ENCODE measurements around the gene PGC.
A peak's percentile ranks its signal among the peaks of the same experiment; 100 is the strongest.

The PGC gene

DNA sequence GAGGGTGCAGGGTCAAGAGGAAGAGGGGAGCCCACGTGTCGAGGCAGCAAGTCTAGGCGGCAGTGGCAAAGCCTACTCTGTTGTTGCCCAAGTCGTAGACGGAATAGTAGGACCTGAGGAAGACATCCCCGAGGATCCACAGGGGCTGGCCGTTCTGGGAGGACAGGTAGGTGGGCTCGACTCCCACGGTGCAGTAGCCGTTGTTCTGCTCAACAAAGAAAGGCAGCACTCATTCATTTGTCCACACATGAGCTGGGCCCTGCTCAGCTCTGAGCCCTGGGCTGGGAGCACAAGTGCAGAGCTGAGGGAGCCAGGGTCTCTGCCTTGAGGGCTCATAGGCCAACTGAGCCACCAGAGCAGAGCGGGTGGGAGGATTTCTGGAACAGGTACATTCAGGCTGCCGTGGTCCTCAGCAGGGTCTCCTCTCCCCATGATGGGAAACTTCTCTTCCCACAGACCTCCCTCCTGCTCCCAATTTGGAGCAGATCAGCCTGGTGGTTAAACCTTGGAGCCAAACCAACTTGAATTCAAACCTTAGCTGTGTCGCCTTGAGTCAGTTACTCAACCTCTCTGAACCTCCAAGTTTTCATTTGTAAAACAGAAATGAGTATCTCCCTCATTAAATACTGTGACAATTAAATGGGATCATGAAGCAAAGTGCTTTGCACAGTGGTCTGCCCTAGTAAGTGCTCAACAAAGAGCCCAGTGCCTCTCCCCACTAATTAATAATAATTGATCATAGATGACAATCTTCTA lies 10.2 kb downstream of the PGC start:
- ATAC-seq (ENCODE audit: low read depth): no peak
- no peak overlapping the region for H3K4me3 ChIP-seq (ENCODE audit: severe bottlenecking)
- DNase-seq (ENCODE audit: low spot score): no peak
- no peak overlapping the region for H3K27ac ChIP-seq (ENCODE audit: poor library complexity, severe bottlenecking)
- peaks cover 22% of the 10 kb centered on the region for H3K4me1 ChIP-seq (ENCODE audit: insufficient read depth, poor library complexity, severe bottlenecking)
- no peaks in the 10 kb centered on the region for H3K9me3 ChIP-seq (ENCODE audit: severe bottlenecking)
- H3K36me3 ChIP-seq (ENCODE audit: low read depth): no peaks in the 10 kb centered on the region
- no peaks in the 10 kb centered on the region for H3K27me3 ChIP-seq (ENCODE audit: insufficient read depth, poor library complexity, severe bottlenecking)
- TF ChIP-seq CTCF (IDR thresholded peaks at IDR 0.05; ENCODE audit: poor library complexity, severe bottlenecking): no peak

GRCh38 chr6:41736186-41736733 lies 10.9 kb downstream of the PGC start:
- DNase-seq (ENCODE audit: low spot score) (no peak), ATAC-seq (ENCODE audit: low read depth) (no peak)
- no peaks in the 10 kb centered on the region for H3K36me3 ChIP-seq (ENCODE audit: low read depth)
- H3K4me3 ChIP-seq (ENCODE audit: severe bottlenecking): no peak overlapping the region
- H3K27me3 ChIP-seq (ENCODE audit: insufficient read depth, poor library complexity, severe bottlenecking): no peaks in the 10 kb centered on the region
- no peak for TF ChIP-seq CTCF (IDR thresholded peaks at IDR 0.05; ENCODE audit: poor library complexity, severe bottlenecking)
- H3K27ac ChIP-seq (ENCODE audit: poor library complexity, severe bottlenecking): no peak overlapping the region
- no peaks in the 10 kb centered on the region for H3K9me3 ChIP-seq (ENCODE audit: severe bottlenecking)
- H3K4me1 ChIP-seq (ENCODE audit: insufficient read depth, poor library complexity, severe bottlenecking): peaks cover 22% of the 10 kb centered on the region

GRCh38 chr6:41735427-41736185 lies 11.6 kb downstream of the PGC start, which contains the start of gene TFEB:
Gene TFEB, minus strand, starts transcription at chr6:41735608. Its CDS starts 44,395 bp downstream, at chr6:41691213.
- DNase-seq (ENCODE audit: low spot score) (peak; percentile 87), ATAC-seq (ENCODE audit: low read depth) (peak; percentile 67)
- peaks cover 21% of the 10 kb centered on the region for H3K4me1 ChIP-seq (ENCODE audit: insufficient read depth, poor library complexity, severe bottlenecking)
- no peaks in the 10 kb centered on the region for H3K36me3 ChIP-seq (ENCODE audit: low read depth)
- H3K27me3 ChIP-seq (ENCODE audit: insufficient read depth, poor library complexity, severe bottlenecking): no peaks in the 10 kb centered on the region
- H3K27ac ChIP-seq (ENCODE audit: poor library complexity, severe bottlenecking): peak within 1 kb of the TSS; percentile 66
- no peaks in the 10 kb centered on the region for H3K9me3 ChIP-seq (ENCODE audit: severe bottlenecking)
- TF ChIP-seq CTCF (IDR thresholded peaks at IDR 0.05; ENCODE audit: poor library complexity, severe bottlenecking): peak; percentile 98
- peak within 1 kb of the TSS; percentile 68 for H3K4me3 ChIP-seq (ENCODE audit: severe bottlenecking)

DNA sequence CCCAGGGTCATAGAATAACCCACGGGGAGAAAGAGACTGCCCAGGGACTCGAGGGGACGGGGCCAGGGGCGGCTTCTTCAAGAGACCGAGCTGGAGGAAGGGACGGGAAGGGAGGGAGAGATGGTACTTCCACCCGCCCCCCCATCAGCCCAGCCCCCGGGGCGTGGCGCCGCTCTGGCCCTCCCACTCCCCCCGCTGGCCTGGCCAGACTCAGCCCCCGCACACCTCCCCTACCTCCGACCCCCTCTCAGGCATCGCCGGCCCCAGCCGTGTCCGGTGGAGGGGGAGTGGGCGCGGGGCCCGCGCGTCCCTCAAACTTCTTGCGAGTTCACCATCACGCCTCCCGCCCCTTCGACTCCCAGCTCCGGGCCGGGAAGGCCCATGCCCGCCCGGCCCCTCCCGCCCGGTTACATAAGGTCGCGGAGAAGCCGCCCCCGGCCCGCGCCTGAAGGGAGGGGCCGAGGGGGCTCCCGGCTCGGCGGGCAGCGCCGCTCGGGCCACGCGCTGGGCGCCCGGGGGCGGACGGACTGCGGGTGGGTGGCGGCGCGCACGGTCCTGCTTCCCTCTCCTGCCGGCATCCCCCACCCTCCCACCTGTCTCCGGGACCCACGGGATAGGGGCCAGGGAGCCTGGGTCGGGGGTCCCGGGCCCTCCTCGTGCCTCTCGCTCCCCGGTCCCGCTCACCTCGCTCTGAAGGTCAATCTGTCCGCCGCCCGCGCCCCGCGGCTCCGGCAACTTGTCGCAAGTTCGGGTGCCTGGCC lies 12.4 kb downstream of the PGC start:
- peak overlapping the region; percentile 68 for H3K4me3 ChIP-seq (ENCODE audit: severe bottlenecking)
- H3K9me3 ChIP-seq (ENCODE audit: severe bottlenecking): no peaks in the 10 kb centered on the region
- H3K27ac ChIP-seq (ENCODE audit: poor library complexity, severe bottlenecking): peak overlapping the region; percentile 66
- no peaks in the 10 kb centered on the region for H3K27me3 ChIP-seq (ENCODE audit: insufficient read depth, poor library complexity, severe bottlenecking)
- no peaks in the 10 kb centered on the region for H3K36me3 ChIP-seq (ENCODE audit: low read depth)
- peak; percentile 50; the same call in 2 of the 3 replicates for ATAC-seq (ENCODE audit: low read depth)
- DNase-seq (ENCODE audit: low spot score): no peak
- TF ChIP-seq CTCF (IDR thresholded peaks at IDR 0.05; ENCODE audit: poor library complexity, severe bottlenecking): no peak
- H3K4me1 ChIP-seq (ENCODE audit: insufficient read depth, poor library complexity, severe bottlenecking): peaks cover 21% of the 10 kb centered on the region

Measured in RWPE2 (cell line).